LNCaP clone FGC (cell line): ENCODE results near the gene MYO16.

Experiments used
- DNase-seq: peaks from one replicate; pipeline ENCODE4 v3.0.0-alpha.2; 2011; ENCODE audit warnings: low read depth
- H3K4me3 ChIP-seq: 2 replicates; pipeline ENCODE4 v1.5.1; 2011; ENCODE audit warnings: mild to moderate bottlenecking, low read depth, low read length, control low read depth
- CTCF ChIP-seq: IDR thresholded peaks from 2 replicates; pipeline ENCODE4 v1.5.1; 2012; ENCODE audit warnings: mild to moderate bottlenecking; ENCODE audit not compliant: control insufficient read depth, insufficient read depth; ENCODE audit errors: extremely low read depth

The MYO16 gene

GRCh38 chr13:109024611-109025010 lies 395.2 kb downstream of the MYO16 start:
- no peak for DNase-seq
- no peak overlapping the region for H3K4me3 ChIP-seq
- no peak for TF ChIP-seq CTCF

- no peak for TF ChIP-seq CTCF
- H3K4me3 ChIP-seq = no peak overlapping the region
- no peak for DNase-seq
Measured at GRCh38 chr13:109026266-109026665, 396.9 kb downstream of the MYO16 start.

- no peak overlapping the region for H3K4me3 ChIP-seq
- no peak for DNase-seq
- no peak for TF ChIP-seq CTCF
Measured at GRCh38 chr13:109028624-109029023, 399.2 kb downstream of the MYO16 start.

- no peak overlapping the region for H3K4me3 ChIP-seq
- DNase-seq = no peak
- no peak for TF ChIP-seq CTCF
Measured at GRCh38 chr13:109033090-109033489, 403.7 kb downstream of the MYO16 start.

- no peak for TF ChIP-seq CTCF
- H3K4me3 ChIP-seq = no peak overlapping the region
- DNase-seq = no peak
Measured at GRCh38 chr13:109036078-109036780, 406.8 kb downstream of the MYO16 start.

- no peak overlapping the region for H3K4me3 ChIP-seq
- TF ChIP-seq CTCF = no peak
- no peak for DNase-seq
Measured at GRCh38 chr13:109043636-109044035, 414.2 kb downstream of the MYO16 start.

- DNase-seq = no peak
- TF ChIP-seq CTCF = no peak
- H3K4me3 ChIP-seq = no peak overlapping the region
Measured at GRCh38 chr13:109055850-109056249, 426.4 kb downstream of the MYO16 start.
